ENCODE measurements around the gene ZCWPW1.
"Not testable (repeated sequence)": the region's sequence is repeated elsewhere in the genome, so short reads cannot be mapped to it uniquely, and the experiment has no call there.

The ZCWPW1 gene

DNA sequence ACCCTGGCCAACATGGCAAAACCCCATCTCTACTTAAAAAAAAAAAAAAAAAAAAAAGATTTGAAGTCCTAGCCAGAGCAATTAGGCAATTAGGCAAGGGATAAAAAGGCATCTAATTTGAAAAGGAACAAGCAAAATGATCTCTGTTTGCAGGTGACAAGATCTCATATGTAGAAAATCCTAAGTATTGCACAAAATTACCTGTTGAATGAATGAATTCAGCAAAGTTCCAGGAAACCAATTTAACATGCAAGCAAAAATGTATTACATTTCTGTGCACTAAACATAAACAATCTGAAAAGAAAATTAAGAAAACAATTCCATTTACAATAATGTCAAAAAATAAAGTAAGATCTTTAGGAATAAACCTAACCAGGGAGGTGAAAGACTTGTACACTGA lies 65.4 kb downstream of the ZCWPW1 start:
- no peak for DNase-seq
- intact Hi-C loops (cut with DNase I), result no loop called here

DNA sequence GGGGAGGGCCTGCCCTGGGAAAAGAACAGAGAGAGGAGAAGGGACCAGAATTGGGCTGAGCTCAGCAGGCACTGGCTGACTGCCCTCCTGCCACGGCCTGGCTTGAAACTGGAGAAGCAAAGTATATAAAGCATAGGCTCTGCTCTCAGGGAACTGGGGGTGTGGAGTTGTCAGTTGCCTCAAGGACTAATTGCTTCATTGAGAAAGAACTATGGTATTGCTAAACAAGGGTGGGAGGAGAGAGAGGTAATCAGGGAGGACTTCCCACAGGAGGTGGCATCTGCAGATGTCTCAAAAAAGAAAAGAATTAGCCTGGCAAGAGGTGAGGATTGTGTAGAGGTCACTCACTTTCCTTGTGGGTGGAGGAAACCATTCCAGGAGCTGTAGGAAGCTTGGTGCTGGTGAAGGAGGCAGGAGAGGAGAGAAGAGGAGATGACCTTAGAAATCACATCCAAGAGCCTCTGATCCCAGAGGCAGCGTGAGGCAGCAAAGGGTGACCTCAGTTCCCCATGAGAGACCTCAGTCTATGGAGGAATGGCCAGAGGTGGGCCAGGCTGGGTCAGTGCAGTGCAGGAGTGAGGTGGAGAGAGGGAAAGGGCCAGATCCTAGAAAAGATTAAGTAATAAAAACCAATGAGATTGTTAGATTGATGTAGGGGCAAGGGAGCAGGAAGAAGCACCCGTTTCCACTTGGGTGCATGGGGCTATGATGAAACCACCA lies 68.2 kb downstream of the ZCWPW1 start:
- intact Hi-C loops (cut with DNase I), result no loop called here
- DNase-seq, result peak in 1 of 10 donors; percentile 44

DNA sequence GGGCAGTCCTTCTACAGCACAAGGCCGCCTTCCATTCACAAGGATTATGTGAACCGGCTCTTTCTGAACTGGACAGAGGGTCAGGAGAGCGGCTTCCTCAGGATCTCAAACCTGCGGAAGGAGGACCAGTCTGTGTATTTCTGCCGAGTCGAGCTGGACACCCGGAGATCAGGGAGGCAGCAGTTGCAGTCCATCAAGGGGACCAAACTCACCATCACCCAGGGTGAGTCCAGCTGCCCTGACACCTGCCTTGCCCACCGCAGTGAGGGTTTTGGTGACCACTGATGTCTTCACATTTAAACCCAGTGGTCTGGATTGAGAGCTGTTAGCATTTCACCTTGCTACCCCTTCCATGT lies 69.7 kb downstream of the ZCWPW1 start:
- intact Hi-C loops (cut with DNase I), result no loop called here
- peak in 1 of 10 donors; percentile 24 for DNase-seq

DNA sequence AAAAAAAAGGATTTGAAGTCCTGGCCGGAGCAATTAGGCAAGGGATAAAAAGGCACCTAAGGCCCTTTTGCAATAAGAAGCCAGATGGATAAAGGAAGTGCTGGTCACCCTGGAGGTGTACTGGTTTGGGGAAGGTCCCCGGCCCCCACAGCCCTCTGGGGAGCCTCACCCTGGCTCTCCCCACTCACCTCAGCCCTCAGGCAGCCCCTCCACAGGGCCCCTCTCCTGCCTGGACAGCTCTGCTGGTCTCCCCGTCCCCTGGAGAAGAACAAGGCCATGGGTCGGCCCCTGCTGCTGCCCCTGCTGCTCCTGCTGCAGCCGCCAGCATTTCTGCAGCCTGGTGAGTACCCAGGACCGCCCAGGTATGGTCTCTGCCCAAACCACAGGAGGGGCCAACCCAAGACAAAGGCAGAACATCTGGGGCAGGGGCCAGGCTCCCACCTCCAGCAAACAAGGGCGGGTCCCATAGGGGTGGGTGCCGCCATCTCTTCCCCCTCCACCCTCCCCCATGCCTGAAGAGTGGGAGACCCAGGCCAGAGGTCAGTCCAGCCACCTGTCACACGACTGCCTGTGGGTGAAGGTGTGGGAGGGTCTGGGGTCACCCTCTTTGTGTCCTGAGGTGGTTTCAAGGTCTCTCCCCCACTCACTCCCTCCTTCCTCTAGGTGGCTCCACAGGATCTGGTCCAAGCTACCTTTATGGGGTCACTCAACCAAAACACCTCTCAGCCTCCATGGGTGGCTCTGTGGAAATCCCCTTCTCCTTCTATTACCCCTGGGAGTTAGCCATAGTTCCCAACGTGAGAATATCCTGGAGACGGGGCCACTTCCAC lies 70.3 kb downstream of the ZCWPW1 start, which contains the start of gene PILRB:
Gene PILRB, plus strand, starts transcription at position 91 of the 830 bp plus-strand sequence. Its CDS starts 186 bp downstream, at position 277.
- DNase-seq, result peak in 1 of 10 donors; percentile 56
- intact Hi-C loops (cut with DNase I), result no loop called here

DNA sequence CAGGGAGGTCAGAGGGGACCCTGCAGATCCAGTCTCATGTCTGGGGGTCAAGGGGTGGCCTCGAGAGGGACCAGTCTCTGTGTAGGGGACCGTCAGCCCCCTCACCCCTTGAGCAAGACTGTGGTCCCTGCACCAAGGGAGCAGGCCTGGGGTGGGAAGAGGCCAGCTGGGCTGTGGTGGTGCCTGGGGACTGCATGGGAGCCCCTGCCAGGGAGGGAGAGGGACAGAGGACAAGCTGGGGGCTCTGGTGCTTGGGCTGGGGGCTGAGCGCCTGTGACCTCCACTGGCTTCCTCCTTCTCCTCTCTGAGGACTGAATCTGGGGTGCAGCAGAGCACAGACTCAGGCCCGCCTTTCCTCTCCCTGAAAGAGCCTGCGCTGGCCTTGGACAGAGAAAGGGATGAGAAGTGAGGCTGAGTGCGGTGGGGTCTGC lies 71.4 kb downstream of the ZCWPW1 start:
- peak in 1 of 10 donors; percentile 40 for DNase-seq
- intact Hi-C loops (cut with DNase I), result no loop called here

DNA sequence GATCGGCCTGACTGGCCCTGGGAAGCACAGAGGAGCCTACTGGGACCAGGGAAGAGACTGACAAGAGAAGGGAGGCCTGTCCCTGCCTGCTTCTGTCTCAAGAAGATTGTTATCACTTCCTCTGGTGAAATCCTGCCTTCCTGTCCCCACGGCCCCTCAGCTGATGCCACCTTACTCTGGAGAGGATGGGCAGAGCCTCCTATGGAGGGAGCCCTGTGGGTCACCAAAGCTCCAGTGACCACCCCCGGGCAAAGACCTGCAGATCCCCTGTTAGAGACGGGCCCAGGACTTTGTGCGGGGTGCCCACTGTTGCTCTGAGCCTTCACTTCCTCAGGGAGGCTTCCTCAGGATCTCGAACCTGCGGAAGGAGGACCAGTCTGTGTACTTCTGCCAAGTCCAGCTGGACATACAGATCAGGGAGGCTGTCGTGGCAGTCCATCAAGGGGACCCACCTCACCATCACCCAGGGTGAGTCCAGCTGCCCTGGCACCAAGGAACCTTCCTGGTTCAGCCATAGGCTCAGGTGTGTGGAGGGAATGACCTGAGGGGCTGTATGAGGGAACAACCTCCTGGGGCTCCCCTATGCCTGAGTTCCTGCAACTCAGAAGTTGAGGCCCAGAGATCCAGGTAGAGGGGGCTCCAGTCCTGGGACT lies 72.0 kb downstream of the ZCWPW1 start:
- intact Hi-C loops (cut with DNase I), result no loop called here
- DNase-seq, result no peak

DNA sequence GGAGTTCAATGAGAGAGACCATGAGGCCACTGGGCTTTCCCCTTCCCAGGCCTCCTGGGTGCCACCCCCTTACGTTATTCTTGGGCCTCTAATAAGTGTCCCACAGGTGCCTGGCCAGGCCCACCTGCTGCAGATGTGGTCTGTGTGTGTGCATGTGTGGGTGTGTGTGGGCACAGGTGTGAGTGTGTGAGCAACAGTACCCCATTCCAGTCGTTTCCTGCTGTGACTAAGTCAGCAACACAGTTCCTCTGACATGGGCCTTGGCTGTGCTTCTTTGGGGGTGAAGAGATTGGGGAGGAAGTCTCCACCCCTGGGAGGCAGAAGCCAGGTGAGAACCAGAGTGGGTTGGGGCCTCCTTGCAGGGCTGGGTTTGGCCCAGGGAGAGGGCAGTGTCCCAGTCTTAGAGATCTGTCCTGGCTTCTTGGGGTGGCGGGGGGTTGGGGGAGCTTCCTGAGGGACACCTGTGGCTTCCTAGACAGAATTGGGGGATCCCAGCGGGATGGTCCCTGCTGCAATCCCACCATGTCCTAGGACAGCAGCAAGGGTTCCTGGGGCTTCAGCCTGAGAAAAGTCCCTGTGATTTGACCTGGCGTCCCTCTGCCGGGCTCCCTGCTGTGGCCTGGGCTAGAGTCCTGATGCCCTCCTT lies 74.7 kb downstream of the ZCWPW1 start:
- no peak for DNase-seq
- intact Hi-C loops (cut with DNase I), result no loop called here

DNA sequence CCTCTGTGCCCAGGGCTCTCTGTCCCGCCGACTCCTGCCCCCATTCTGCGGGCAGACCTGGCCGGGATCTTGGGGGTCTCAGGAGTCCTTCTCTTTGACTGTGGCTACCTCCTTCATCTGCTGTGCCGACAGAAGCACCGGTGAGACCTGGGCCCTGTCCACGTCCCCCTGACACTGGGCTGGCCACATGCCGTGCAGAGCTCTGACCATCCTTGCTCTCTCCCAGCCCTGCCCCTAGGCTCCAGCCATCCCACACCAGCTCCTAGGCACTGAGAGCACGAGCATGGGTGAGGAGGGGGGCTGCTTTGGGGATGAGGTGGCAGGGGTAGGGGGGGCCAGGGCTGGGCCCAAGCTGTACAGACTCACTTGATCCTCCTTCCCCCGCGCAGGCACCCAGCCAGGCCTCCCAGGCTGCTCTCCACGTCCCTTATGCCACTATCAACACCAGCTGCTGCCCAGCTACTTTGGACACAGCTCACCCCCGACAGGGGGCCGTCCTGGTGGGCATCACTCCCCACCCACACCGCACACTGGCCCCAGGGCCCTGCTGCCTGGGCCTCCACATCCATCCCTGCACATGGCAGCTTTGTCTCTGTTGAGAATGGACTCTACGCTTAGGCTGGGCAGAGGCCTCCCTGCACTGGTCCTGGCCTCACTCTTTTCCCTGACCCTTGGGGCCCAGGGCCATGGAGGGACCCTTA lies 75.4 kb downstream of the ZCWPW1 start:
- no peak for DNase-seq
- intact Hi-C loops (cut with DNase I), result no loop called here

DNA sequence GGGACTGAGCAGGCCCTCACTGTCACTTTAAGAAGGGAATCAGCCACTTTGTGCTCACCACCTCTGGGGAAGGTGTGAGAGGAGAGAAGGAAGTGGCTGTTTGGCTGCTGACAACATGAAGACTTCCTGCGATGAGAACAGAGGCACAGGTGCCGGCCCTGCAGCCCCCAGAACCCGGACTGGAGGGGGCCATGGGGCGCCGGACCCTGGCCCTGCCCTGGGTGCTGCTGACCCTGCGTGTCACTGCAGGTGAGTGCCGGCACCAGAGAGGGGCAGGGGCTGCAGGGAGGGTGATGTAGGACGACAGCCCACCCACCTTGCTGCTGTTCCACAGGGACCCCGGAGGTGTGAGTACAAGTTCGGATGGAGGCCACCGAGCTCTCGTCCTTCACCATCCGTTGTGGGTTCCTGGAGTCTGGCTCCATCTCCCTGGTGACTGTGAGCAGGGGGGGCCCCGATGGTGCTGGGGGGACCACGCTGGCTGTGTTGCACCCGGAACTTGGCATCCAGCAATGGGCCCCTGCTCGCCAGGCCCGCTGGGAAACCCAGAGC lies 76.2 kb downstream of the ZCWPW1 start:
- intact Hi-C loops (cut with DNase I), result not testable (repeated sequence)
- peak in 1 of 10 donors; percentile 81 for DNase-seq

DNA sequence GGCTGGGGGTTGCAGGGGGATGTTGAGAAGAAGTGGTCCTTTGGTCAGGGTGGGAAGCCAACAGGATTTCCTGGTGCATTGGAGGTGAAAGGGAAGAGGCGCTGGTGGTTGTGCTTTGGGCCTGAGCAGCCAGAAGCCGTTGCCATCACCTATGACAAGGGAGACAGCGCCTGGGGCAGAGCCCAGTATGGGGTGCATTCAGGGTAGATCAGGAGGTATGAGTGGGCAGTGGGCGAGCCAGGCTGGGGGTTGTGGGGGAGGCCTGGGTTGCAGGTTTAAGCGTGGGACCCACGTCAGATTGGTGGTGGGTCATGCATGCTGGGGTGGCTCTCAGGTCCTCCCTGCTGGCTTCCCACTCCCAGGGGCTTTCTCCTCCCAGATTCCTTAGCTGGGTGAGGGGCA lies 76.8 kb downstream of the ZCWPW1 start:
- intact Hi-C loops (cut with DNase I), result no loop called here
- DNase-seq, result peak in 1 of 10 donors; percentile 49

Measured in posterior cingulate gyrus (tissue), 11 donors.